Stimulated activated CD4-positive, alpha-beta T cell treated with anti-CD3 and anti-CD28 coated beads, Interleukin-15, amount 100 ng/mL, for 48 hours (primary cell): ENCODE data around the gene SYNPR.
"Not testable (repeated sequence)": the region's sequence is repeated elsewhere in the genome, so short reads cannot be mapped to it uniquely, and the experiment has no call there.

Experiments used
- DNase-seq, 2 donors: peaks; one replicate each; pipeline ENCODE4 v3.0.0-alpha.2; 2020; ENCODE audit warnings: low read depth in 2 of 2

The SYNPR gene

GRCh38 chr3:63278171-63279004, at the start of gene SYNPR:
TSS of gene SYNPR (plus strand) at chr3:63278308.
- DNase-seq, result no peak

GRCh38 chr3:63228677-63229076, 49.4 kb upstream of the SYNPR start:
- no peak for DNase-seq

- no peak for DNase-seq
Measured at GRCh38 chr3:63230146-63230545, 48.0 kb upstream of the SYNPR start.

GRCh38 chr3:63231643-63232042, 46.5 kb upstream of the SYNPR start:
- no peak for DNase-seq

GRCh38 chr3:63232764-63233396, 45.2 kb upstream of the SYNPR start:
- DNase-seq, result no peak

GRCh38 chr3:63240381-63240902, 37.7 kb upstream of the SYNPR start:
- DNase-seq, result no peak

GRCh38 chr3:63242124-63242523, 36.0 kb upstream of the SYNPR start:
- no peak for DNase-seq

- no peak for DNase-seq
Measured at GRCh38 chr3:63244486-63244885, 33.6 kb upstream of the SYNPR start.

- no peak for DNase-seq
Measured at GRCh38 chr3:63245726-63246241, 32.3 kb upstream of the SYNPR start.

- DNase-seq, result no peak
Measured at GRCh38 chr3:63248015-63248414, 30.1 kb upstream of the SYNPR start.

- DNase-seq, result no peak
Measured at GRCh38 chr3:63251499-63251898, 26.6 kb upstream of the SYNPR start.

GRCh38 chr3:63255819-63256218, 22.3 kb upstream of the SYNPR start:
- not testable (repeated sequence) for DNase-seq

GRCh38 chr3:63264716-63265115, 13.4 kb upstream of the SYNPR start:
- DNase-seq, result no peak

GRCh38 chr3:63274359-63274758, 3.7 kb upstream of the SYNPR start:
- DNase-seq, result no peak

- no peak for DNase-seq
Measured at GRCh38 chr3:63279005-63279841, 1.1 kb downstream of the SYNPR start.

GRCh38 chr3:63287610-63288009, 9.5 kb downstream of the SYNPR start:
- DNase-seq, result no peak

GRCh38 chr3:63290686-63291085, 12.6 kb downstream of the SYNPR start:
- no peak for DNase-seq

GRCh38 chr3:63294332-63294731, 16.2 kb downstream of the SYNPR start:
- DNase-seq, result no peak

- no peak for DNase-seq
Measured at GRCh38 chr3:63295356-63295755, 17.2 kb downstream of the SYNPR start.

GRCh38 chr3:63295806-63296205, 17.7 kb downstream of the SYNPR start:
- no peak for DNase-seq

GRCh38 chr3:63296249-63296648, 18.1 kb downstream of the SYNPR start:
- no peak for DNase-seq

- no peak for DNase-seq
Measured at GRCh38 chr3:63303238-63303637, 25.1 kb downstream of the SYNPR start.
